Retina (tissue), 1 donor: Measurements from ENCODE around the gene TRAPPC2.
A peak's percentile ranks its signal among the peaks of the same experiment; 100 is the strongest.
"Not testable (repeated sequence)": the region's sequence is repeated elsewhere in the genome, so short reads cannot be mapped to it uniquely, and the experiment has no call there.

ENCODE experiments used
- DNase-seq: peaks from one replicate; pipeline ENCODE4 v3.0.0-alpha.2; 2016

The TRAPPC2 gene

DNA sequence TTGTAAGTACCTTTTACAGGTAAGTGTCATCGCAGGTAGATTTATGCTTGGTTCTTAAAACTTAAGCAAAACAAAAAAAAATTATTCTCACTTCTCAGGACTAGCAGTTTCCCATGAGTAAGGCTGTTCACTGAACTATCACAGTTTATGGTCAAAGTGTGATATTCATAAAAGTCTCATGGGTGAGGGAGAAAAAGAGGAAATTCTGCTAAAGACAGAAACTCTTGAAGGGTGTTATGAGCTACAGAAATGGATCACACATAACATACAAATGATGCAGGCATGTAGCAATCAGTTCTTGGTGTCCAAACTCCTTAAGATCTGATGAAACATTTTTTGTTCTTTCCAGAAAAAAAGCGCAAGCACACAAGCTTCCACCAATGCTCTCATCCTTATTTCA is 37.0 kb downstream of the TRAPPC2 start:
- DNase-seq, result no peak

DNA sequence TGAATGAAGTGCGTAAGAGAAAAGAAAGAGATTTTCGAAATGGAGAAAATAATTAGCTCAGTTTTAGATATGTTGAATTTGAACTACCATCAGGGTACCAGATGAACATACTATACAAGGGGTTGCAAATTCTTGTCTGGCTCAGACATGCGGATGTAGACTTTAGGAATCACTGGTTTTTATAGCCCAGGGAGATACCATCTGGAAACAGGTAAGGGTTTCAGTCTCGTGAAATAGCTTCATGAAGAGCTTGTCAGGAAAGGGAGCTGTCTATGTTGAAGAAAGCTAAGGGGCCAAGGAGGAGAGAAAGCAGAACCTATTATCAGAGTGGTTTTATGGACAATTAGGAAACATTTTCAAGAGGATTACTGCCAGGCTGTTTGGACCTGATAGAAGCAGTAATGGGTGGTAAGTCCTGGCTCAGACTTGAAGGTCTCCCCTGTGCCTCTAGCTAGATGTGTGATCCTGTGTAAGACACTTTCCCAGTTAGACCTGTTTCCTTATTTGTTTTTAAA is 38.8 kb downstream of the TRAPPC2 start:
- no peak for DNase-seq

DNA sequence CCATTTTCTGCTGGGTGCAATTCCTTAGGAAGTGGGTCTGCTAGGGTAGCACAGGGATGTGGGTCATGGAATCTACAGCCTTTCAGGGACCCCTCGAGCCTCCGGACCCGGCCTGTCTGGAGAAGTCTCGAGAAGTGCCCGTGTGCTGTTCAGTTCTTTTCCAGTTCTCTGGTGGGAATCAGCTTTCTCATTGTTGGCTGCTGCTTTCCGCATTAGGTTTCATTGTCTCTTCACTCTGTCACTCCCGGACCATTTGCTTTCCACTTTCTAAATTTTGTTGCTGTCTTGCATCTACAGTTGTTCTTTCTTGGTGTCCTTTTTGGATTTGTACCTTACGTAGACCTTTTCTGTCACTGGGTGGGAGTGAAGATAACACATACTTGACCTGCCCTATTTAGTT is 39.4 kb downstream of the TRAPPC2 start:
- no peak for DNase-seq

DNA sequence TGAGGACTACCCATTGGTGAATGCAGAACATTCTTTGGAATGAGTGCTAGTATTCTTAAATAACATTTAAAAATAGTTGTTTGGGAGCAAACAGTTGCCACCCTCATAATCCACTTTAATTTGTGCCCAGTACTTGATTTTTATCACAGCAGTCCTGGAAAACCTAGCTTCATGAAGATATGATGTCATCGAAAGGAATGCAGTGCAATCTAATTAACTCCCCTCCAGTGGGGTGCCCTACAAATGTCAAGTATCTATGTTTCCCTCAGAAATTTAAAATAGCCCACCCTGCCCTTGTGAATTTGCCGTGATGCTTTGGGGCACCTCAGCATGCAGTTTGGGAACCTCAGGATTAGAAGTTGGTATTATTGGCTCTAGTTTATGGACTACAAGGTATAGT is 40.1 kb downstream of the TRAPPC2 start:
- DNase-seq, result no peak

DNA sequence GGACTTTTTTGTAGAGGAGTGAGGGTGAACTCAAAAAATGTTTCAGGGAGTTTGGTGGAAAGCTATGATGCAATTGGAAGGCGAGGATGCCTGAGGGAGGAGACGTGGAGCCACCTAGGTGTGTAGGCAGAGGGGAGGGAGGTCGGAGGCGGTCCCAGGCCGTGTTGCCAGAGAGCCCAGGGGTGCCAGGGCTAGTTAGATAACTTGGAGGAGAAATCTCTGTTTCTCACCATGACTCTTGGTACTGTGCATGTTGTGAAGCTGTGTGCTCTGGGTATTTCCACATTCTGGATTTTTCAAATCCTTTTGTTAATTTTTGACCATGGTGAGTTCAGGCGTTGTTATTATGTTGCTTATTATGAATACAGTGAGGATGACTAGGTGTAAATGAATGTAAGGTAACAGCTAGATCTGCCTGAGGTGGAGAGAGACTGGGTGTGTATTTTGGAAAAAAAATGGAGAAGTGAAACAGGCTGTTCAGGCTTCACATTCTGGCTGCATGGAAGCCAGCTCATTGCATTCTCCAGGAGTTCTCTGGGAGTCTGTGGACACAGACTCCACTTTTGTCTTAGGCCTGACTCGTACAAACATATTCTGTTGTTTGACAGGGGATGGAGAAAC is 41.0 kb downstream of the TRAPPC2 start:
- DNase-seq, result no peak

DNA sequence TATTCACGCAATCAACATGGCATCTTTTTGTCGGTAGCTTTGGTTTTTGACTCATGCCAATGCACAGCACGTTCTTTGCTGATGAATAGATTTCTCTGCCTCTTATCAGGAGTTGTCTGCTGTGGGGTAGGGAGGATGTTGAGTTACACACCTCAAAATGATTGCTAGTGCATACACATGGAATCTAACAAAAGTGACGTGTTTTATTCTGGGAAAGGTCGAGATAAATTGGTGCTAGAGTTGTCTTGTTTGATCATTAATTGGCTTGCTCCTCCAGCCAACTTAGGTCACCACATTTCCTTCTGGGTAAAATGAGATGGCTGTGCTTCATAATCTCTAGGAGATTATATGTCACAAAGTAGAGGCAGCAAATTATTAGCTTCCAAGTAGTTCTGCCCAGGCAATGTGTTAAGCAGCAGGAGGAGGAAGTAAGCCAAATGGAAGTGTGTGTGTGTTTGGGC is 41.6 kb downstream of the TRAPPC2 start:
- DNase-seq, result no peak

DNA sequence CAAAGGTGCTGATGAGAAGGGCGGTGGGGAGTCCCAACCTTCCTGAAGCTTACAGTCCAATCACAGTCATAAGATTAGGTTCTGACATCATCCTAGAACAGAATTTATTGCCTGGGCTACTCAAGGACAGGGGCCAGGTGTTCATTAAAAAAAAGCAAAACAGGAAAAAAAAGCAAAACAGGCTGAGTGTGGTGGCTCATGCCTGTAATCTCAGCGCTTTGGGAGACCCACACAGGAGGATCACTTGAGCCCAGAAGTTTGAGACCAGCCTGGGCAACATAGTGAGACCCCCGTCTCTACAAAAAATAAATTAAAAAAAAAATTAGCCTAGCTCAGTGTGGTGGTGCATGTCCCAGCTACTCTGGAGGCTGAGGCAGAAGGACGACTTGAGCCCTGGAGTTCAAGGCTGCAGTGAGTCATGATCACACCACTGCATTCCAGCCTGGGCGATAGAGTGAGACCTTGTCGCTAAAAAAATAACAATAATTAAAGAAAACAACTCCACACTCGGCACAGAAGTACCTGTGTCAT is 42.5 kb downstream of the TRAPPC2 start:
- no peak for DNase-seq

DNA sequence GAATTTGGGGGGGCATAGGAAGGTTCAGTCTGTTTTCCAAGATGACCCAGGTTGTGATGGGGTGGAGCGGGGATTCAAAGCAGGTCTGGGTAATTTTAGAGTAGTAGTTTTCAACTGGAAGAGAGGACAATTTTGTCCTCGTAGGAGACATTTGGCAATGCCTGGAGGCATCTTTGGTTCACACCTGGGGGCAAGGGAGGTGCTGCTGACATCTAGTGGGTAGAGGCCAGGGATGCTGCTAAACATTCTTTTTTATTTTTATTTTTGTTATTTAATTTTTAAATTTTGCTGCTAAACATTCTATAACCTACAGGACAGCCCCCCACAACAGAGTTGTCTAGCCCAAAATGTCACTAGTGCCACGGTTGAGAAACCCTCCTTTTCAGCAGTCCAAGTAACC is 43.6 kb downstream of the TRAPPC2 start:
- no peak for DNase-seq

DNA sequence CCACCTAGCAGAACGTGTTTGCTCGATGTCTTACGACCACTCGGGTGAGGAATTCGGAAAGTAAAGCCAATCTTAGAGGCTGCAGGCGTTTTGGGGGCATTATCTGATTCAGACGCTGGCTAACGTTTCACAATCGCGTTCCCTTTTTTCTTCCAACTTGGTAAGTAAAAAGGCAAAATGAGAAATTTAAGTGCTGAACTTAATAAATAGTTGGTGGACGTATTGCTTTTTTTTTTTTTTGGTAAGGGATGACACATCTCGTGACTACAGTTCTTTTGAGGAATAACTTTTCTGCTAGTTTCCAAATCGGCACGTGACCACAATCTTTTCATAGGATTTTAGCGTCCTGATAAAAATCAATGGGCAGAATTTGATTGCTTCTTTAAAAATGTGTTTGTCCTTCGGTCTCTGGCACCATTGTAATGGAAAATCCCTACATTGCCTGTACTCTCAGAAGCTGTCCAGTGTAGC is 44.6 kb downstream of the TRAPPC2 start:
- no peak for DNase-seq

DNA sequence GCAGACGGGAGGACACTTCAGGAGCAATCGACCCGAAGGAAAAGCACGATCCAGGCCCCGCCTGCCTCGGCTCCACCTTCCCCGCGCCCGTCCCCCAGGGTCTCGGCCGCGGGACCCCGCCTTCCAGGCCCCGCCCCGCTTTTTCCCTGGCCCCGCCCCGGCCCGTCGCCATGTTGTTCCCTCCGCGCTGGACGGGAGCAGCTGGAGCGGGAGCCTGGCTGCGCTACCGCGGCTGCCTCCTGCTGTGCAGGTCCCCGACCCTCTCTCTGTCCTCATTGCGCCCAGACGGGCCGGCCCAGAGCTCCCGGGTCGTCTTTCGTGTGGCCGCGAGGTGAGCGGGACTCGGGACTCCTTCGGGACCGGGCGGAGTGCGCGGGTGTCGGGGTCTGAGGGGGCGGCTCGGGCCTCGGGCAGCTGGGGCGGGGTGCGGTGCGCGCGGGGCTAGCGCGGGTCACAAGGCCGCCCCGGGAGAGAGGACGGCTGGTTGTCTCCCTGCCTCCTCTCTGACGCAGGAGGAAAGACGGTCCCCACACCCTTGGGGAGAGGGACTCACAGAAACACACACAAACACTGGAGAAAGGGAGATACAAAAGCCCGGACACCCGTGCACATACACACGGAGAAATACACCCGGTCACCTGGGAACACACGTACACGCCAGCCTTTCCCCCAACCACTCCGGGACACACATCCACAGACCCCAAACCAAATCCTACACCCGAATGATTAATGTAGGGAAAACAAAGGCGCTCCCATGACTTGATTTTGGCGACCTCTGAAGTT is 45.3 kb downstream of the TRAPPC2 start, which contains the start of gene RAB9A:
Gene RAB9A, plus strand, starts transcription at position 171 of the 783 bp plus-strand sequence. CDS start 19,619 bp downstream, outside the sequence.
- DNase-seq, result peak; percentile 84

DNA sequence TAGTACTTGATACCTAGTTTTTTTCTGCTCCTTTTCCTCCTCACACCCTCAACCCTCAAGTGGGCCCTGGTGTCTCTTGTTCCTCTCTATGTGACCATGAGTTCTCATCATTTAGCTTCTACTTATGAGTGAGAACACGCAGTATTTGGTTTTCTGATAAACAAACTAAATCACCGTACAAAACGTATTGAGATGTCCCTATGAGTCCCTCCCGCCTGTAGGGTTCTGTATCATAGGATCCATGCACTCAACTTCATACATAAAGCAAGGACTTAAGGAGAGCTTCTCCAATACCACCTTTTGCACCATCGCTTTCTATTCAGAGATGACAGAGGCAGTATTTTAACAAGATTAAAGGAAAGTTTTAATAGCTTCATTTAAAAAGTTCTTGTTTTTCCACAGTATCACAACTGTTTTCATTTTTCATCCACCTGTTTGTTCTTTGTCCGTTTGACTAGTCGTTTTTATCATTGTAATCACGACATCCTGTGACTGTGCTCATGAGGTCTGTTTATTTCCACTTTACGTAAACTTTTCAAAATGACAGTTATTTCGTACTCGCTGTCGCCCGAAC is 45.9 kb downstream of the TRAPPC2 start:
- peak; percentile 15 for DNase-seq

DNA sequence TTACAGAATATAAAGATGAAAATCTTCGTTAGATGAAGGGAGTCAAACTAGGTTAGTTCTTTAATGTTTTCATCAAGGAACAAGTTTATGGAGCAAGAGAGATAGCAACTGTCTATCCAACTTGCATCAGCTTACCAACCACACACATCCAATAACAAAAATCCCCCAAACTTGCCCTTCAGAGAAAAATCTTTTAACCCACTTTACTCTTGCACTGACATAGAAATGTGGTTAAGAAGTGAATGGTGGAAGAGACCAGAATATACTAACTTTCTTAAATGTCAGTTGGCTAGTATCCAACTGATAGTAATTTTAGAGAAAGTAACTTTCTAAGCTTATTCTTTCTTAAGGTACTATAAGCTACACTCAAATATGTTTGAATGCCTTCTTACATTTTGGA is 47.2 kb downstream of the TRAPPC2 start:
- no peak for DNase-seq

DNA sequence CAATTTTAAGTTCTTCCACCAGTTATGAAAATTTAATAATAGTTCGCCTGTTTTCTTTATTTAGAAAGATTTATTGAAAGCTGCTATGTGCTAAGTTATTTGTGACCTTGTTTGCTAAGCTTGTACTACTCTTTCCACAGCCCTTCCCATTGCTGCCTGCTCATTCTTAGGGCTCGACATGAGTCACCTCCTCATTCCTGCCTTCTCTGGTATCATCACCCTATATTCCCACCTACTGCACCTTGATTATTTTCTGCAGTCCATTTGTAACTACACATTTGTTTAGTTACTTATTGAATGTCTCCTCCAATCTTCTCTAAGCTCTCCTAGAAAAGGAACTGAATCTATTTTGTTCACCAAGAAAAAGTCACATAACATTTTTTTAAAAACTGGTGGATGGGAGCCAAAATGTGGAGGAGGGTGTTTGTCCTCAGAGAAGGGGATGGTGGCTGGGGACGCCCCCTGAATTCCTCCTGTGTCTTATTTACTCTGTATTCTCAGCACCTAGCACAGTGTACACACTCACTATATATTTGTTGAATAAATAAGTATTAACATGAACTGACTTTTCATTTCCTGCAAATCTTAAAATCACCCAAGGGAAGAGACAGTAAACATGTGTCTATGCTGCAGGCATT is 49.2 kb downstream of the TRAPPC2 start:
- DNase-seq, result no peak

DNA sequence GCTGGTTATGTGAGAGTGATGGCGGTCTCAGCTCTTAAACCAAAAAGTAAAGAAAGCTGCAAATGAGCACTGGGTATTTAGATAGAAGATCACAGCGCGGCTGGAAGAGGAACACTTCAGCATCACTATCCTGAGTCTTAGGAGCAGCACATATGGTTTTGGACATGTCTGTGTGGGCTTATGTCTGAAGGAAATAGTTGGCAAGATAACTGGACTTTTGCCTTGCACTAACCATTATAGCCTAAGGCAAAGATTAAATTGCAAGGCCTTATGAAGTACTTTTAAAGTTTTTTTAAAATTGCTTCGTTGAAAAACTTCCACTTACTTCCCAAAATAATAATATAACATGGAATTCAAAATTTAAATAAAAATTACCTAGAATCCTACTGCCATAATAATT is 50.1 kb downstream of the TRAPPC2 start:
- no peak for DNase-seq

DNA sequence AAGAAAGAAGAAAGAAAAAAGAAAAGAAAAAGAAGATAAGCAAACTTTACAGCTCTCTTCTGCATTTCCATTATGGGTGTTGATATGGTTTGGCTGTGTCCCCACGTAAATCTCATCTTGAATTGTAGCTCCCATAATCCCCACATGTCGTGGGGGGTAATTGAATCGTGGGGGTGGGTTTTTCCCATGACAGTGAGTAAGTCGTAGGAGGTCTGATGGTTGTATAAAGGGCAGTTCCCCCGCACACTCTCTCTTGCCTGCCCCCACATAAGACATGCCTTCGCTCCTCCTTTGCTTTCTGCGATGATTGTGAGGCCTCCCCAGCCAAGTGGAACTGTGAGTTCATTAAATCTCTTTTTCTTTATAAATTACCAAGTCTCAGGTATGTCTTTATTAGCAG is 52.8 kb downstream of the TRAPPC2 start:
- DNase-seq, result no peak

DNA sequence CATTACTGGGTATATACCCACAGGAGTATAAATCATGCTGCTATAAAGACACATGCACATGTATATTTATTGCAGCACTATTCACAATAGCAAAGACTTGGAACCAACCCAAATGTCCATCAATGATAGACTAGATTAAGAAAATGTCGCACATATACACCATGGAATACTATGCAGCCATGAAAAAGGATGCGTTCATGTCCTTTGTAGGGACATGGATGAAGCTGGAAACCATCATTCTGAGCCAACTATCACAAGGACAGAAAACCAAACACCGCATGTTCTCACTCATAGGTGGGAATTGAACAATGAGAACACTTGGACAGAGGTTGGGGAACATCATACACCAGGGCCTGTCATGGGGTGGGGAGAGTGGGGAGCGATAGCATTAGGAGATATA is 54.7 kb downstream of the TRAPPC2 start:
- DNase-seq, result not testable (repeated sequence)

DNA sequence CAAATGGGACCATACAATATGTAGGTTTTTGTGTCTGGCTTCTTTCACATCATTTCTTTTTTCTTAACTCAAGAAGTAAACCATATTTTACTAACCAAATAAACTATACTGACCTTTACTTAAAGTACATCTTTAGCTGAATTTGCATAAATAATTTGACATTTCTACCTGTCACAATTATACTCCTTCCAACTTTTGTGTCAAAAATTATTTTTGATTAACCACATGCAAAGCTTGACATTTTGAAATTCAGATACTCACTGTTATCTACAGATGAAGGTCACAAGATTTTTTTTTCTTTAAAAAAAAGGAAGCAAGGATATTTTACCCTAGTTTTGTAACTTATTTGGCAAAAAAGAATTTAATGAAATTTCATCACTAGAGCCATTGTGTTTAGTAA is 57.5 kb downstream of the TRAPPC2 start:
- DNase-seq, result no peak

DNA sequence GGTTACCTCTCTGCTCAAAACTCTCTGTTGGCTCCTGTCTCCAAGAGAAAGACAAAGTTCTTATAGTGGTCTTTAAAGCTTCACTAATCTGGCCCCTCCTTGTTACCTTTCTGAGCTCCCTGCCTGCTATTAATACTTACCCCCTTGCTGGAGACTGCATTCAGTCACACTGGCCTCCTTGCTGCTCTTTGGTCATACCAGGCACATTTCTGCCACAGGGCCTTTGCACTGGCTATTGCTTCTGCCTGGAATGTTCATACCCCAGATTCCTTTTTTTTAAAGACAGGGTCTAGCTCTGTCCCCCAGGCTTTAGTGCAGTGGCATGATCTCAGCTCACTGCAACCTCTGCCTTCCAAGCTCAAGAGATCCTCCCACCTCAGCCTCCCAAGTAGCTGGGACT is 61.4 kb downstream of the TRAPPC2 start:
- no peak for DNase-seq

DNA sequence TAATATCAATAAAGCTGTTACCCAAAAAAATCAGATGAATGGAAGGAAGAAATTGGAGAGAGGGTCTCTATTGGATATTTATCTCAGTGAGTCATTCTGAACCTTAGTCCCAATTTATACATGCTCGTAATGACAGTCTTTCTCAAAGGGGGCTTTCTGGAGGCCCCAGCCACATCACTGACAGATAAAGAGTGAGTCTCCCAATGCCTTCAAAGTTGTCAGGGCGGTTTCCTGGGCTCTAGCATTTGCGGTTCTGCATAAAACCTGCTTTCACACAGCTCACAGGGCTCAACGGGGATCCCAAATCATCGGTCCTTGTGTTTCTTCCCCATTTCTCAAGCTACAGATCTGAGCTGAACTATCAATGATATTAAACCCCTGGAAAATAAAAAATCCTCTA is 64.2 kb downstream of the TRAPPC2 start:
- no peak for DNase-seq

DNA sequence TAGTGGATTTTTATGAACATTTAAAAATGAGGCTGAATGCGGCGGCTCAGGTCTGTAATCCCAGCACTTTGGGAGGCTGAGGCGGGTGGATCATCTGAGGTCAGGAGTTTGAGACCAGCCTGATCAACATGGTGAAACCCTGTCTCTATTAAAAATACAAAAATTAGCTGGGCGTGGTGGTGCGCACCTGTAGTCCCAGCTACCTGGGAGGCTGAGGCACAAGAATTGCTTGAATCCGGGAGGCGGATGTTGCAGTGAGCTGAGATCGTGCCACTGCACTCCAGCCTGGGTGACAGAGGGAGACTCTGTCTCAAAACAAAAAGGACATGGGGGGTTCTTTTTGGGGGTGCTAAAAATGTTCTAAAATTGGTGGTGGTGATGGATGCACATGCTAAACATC is 64.7 kb downstream of the TRAPPC2 start:
- not testable (repeated sequence) for DNase-seq

DNA sequence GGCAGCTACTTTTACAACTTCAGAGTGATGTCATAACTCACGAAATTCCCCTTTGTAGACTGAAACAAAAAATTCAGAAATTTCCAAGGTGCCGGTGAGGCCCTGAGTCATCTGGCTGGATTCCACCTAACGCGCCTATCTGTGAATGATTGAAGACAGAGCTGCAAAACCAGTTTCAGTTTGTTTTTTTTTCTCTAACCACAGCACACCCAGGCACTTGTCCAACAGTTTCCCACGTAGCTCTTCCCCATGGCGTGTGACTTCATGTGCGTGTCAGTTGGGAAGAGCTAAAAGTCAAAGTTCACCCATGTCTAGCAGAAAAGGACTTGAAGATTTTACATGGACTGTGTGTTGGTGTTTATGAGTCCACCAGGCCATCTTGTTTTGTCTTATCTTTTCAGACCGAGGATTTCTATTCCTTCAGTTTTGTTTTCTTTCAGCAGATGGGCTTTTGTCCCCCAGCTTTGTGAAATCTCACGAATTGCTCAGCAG is 65.1 kb downstream of the TRAPPC2 start:
- DNase-seq, result no peak

DNA sequence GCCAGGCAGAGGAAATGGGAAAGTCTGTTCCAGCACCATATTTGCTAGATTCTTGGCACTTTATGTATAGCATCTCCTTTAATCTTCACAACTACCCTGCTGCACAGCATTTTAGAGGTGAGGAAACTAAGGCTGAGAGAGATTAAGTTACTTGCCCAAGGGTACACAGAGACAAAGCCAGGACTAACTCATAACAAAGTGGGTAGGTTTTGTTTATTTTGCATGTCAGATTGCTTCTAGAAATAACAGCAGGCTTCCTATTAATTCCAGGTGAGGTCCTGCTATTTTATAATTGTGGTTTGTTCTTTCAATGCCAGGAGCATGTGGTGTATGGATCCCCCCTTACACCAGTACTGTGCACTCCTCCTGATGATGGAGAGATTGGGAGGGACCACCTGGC is 66.5 kb downstream of the TRAPPC2 start:
- no peak for DNase-seq

DNA sequence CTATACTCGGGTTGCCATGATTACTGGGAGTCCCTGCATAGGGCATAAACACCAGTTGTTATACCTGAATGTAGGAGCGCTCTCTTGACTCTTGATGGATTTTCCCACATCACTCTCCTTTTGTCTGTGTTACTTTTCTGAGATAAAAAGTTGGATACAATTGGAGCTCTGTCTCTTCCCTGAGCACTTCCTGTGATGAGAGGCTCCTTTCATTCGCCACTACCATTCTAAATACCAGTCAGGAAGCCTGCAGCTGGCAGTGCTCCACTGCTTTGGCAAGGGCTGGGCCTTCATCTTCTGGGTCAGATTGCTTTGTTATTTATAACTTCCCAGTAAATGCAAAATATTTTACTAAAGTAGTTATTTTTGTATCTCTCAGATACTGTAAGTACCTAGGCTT is 67.6 kb downstream of the TRAPPC2 start:
- no peak for DNase-seq
